K562 (cell line): ENCODE results near the gene PPP1R3E. TPM values are rescaled to one million over a fixed set of nuclear protein-coding genes. Genes with fewer than 3 reads are reported as not detected.

Source experiments
- ATAC-seq: fragments of 200-7000 bp; cut with Tn5 transposase; 3 replicates; pipeline ENCODE4 v1.9.1; 2020; ENCODE audit warnings: moderate library complexity
- BruUV-seq: library from RNA; stranded (reverse); fragments of 400-500 nt; replicated peaks from 2 replicates; lab custom pipeline; 2021; lab: Mats Ljungman, UMichigan
- CTCF ChIA-PET: fragments of 300-600 bp; formaldehyde crosslinking; extraction: SDS; loops from one replicate; lab custom pipeline; 2021; ENCODE audit warnings: low intra/inter-chr PET ratio; lab: Yijun Ruan, JAX
- POLR2A ChIA-PET: fragments of 300-600, 350-650 bp; sonication (Branson Sonifier 250); formaldehyde crosslinking; extraction: SDS; loops from one replicate; lab custom pipeline; 2021; ENCODE audit warnings: antibody characterized with exemption, inconsistent platforms; lab: Yijun Ruan, JAX
- DNase-seq, 4 experiments: peaks; one replicate each; pipeline versions ENCODE4 v3.0.0 to v3.0.0-alpha.2; 2011 to 2018; ENCODE audit warnings: low spot score in 3 of 4, mixed read lengths in 3 of 4; ENCODE audit errors: extremely low read depth in 1 of 4
- FAIRE-seq: peaks from 2 replicates; lab custom pipeline; 2011; peaks lifted over from hg19 to GRCh38; lab: Jason Lieb, UNC
- H2AFZ ChIP-seq: 2 replicates; pipeline ENCODE4 v1.6.0; 2011; ENCODE audit warnings: low read depth, low read length, control low read depth, inconsistent platforms
- H3K27ac ChIP-seq: fragments of 200-600 bp; 3 replicates; pipeline ENCODE4 v1.8.0; 2011; ENCODE audit warnings: low read depth, mild to moderate bottlenecking, control low read depth, inconsistent platforms, low read length, moderate library complexity, mixed read lengths; ENCODE audit errors: extremely low read depth
- H3K27me3 ChIP-seq, 2 experiments: fragments of 300-600 bp in 1 of 2; 2 replicates in 1 of 2; 3 replicates in 1 of 2; pipeline versions ENCODE4 v1.6.0 to v1.8.0; 2011; ENCODE audit warnings: inconsistent platforms in 2 of 2, low read length in 2 of 2, mild to moderate bottlenecking in 1 of 2, mixed read lengths in 1 of 2, moderate library complexity in 1 of 2; ENCODE audit not compliant: control insufficient read depth in 2 of 2, insufficient read depth in 2 of 2
- H3K36me3 ChIP-seq: fragments of 300-600 bp; 3 replicates; pipeline ENCODE4 v1.8.0; 2011; ENCODE audit warnings: mild to moderate bottlenecking, low read length, inconsistent platforms; ENCODE audit not compliant: control insufficient read depth, insufficient read depth
- H3K4me1 ChIP-seq, 2 experiments: fragments of 200-600 bp in 1 of 2; replicated peaks in 1 of 2; 2 replicates in 1 of 2; 3 replicates in 1 of 2; pipeline versions ENCODE4 v1.5.1 to v1.8.0; 2011; ENCODE audit warnings: inconsistent platforms in 2 of 2, low read length in 2 of 2, mild to moderate bottlenecking in 1 of 2, mixed read lengths in 1 of 2, moderate library complexity in 1 of 2; ENCODE audit not compliant: control insufficient read depth in 2 of 2, insufficient read depth in 2 of 2
- H3K4me2 ChIP-seq: 2 replicates; pipeline ENCODE4 v1.6.1; 2011; ENCODE audit warnings: low read length, control low read depth, inconsistent platforms, mixed read lengths; ENCODE audit not compliant: insufficient read depth
- H3K4me3 ChIP-seq: fragments of 200-600 bp; sonication (generic), shearing (Covaris generic); 2 replicates; pipeline ENCODE4 v1.5.1; 2016; ENCODE audit warnings: control low read depth, inconsistent platforms
- H3K79me2 ChIP-seq: fragments of 200-600 bp; 3 replicates; pipeline ENCODE4 v1.8.0; 2011; ENCODE audit warnings: low read length, inconsistent platforms; ENCODE audit not compliant: control insufficient read depth, insufficient read depth
- H3K9ac ChIP-seq, 2 experiments: 2 replicates each; pipeline versions ENCODE4 v1.6.0 to v1.6.1; 2011; ENCODE audit warnings: low read depth in 2 of 2, low read length in 2 of 2, control low read depth in 1 of 2, inconsistent platforms in 1 of 2, mild to moderate bottlenecking in 1 of 2, mixed read lengths in 1 of 2; ENCODE audit not compliant: insufficient read depth in 1 of 2
- H3K9me1 ChIP-seq: one replicate; pipeline ENCODE4 v1.6.0; 2011; ENCODE audit warnings: inconsistent platforms, mild to moderate bottlenecking, low read length, moderate library complexity; ENCODE audit not compliant: control insufficient read depth, insufficient read depth
- H3K9me3 ChIP-seq: replicated peaks from 2 replicates; pipeline ENCODE4 v1.5.1; 2011; ENCODE audit warnings: low read depth, low read length, inconsistent platforms; ENCODE audit not compliant: control insufficient read depth, insufficient read depth
- H4K20me1 ChIP-seq: replicated peaks from 2 replicates; pipeline ENCODE4 v1.6.1; 2011; ENCODE audit warnings: low read length, inconsistent platforms, mixed read lengths; ENCODE audit not compliant: control insufficient read depth, insufficient read depth
- GATA2 ChIP-seq: sonication (generic); formaldehyde crosslinking; IDR thresholded peaks from 2 replicates; pipeline ENCODE4 v1.4.0; 2020; ENCODE audit warnings: mild to moderate bottlenecking, missing genetic modification reagents
- MYC ChIP-seq, 2 experiments: fragments of 250-450 bp in 1 of 2; sonication (Bioruptor Pico) in 1 of 2; IDR thresholded peaks; 2 replicates each; pipeline versions ENCODE4 v1.5.1 to v1.6.1; 2012 to 2021; ENCODE audit warnings: low read depth in 2 of 2, borderline replicate concordance in 1 of 2, improper control_type of control experiment in 1 of 2, low read length in 1 of 2, mild to moderate bottlenecking in 1 of 2, moderate library complexity in 1 of 2
- SIX5 ChIP-seq, 2 experiments: IDR thresholded peaks; 2 replicates each; pipeline ENCODE4 v1.6.1; 2011; ENCODE audit warnings: low read length in 2 of 2, borderline replicate concordance in 1 of 2, low read depth in 1 of 2, mild to moderate bottlenecking in 1 of 2, moderate library complexity in 1 of 2; ENCODE audit not compliant: insufficient read depth in 1 of 2
- U2AF2 ChIP-seq: fragments of 200-400 bp; formaldehyde crosslinking; optimal IDR thresholded peaks from 2 replicates; pipeline ENCODE3; 2017; ENCODE audit warnings: low read depth, mild to moderate bottlenecking, low read length
- ZNF609 ChIP-seq: sonication (generic); formaldehyde crosslinking; IDR thresholded peaks from 2 replicates; pipeline ENCODE4 v1.8.1; 2023; ENCODE audit warnings: missing genetic modification reagents, mild to moderate bottlenecking, borderline replicate concordance
- WGBS: fragments of 100-300 bp; shearing (Covaris generic); methylation state at CpG from one replicate; pipeline ENCODE4 v1.1.6; 2016; ENCODE audit warnings: low coverage, mixed read lengths; ENCODE audit not compliant: insufficient coverage; ENCODE audit errors: missing lambda C conversion rate; 5-methylcytosine and 5-hydroxymethylcytosine counted together
- in situ Hi-C: fragments of 300-500 bp; cut with MboI; formaldehyde crosslinking; loops from 4 replicates; pipeline ENCODE4 v1.15.0; 2018; ENCODE audit warnings: inconsistent platforms, mixed read lengths
- intact Hi-C: fragments of 100-400 bp; cut with micrococcal nuclease; formaldehyde crosslinking; loops from 2 replicates; pipeline ENCODE4 v1.14.2; 2022
- polyA plus RNA-seq, 8 experiments: library from polyadenylated mRNA; depleted of rRNA in 4 of 8; stranded (reverse) in 5 of 8; unstranded in 3 of 8; fragments of >200 nt; fragmentation: Nextera tagmentation in 2 of 8; fragmentation: Illumina TruSeq in 1 of 8; extraction: Ambion mirVana in 2 of 8; extraction: Trizol in 1 of 8; gene quantifications; 2 replicates each; pipeline versions ENCODE4 v1.2.1 to v1.2.3, GENCODE V29; 2011 to 2014; ENCODE audit warnings: inconsistent platforms in 1 of 8, missing spikeins in 1 of 8
- total RNA-seq, 7 experiments: library from RNA; depleted of rRNA in 6 of 7; stranded (reverse); fragments of >200 nt in 6 of 7; fragmentation: Illumina TruSeq in 2 of 7; extraction: Trizol in 2 of 7; gene quantifications; 2 replicates each; pipeline versions ENCODE4 v1.2.1 to v1.2.3, GENCODE V29; 2011 to 2021; ENCODE audit warnings: low replicate concordance in 1 of 7

Gene PPP1R3E
- total and polyA plus RNA-seq, 9 of the 15 experiments (the other 6 are each of a cell fraction or from before 2014, with no cell fraction given), result 3.2 to 18.4 (median 7.6) TPM

- no TSS peak for BruUV-seq
- Histone ChIP-seq H3K9ac (no peak overlapping the region), H3K9me1 (no peaks in the 10 kb centered on the region), H3K9me3 (no peaks in the 10 kb centered on the region), H3K4me2 (no peak overlapping the region), H4K20me1 (no peaks in the 10 kb centered on the region), H3K27ac (no peak overlapping the region), H3K79me2 (no peaks in the 10 kb centered on the region), H3K4me1 (peaks cover 0 to 7% of the 10 kb centered on the region in 2 experiments; a peak in 2 of 5 replicates), H3K4me3 (no peak overlapping the region), H2AFZ (peak overlapping the region; percentile 47; the same call in 1 of the 2 replicates), H3K27me3 (no peaks in the 10 kb centered on the region), H3K36me3 (no peaks in the 10 kb centered on the region)
- CTCF ChIA-PET, result interaction anchor here (0.7 to 1.1 kb wide), 2 partner anchors 138 to 644 kb away, joined by 4 read pairs; no protein-coding TSS in a partner anchor
- POLR2A ChIA-PET, result interaction anchor here (0.7 to 1.3 kb wide), 2 partner anchors 13 to 437 kb away, joined by 3 to 4 read pairs; no protein-coding TSS in a partner anchor
- intact Hi-C loops, result no loop called here
- TF ChIP-seq U2AF2, result no peak
- no peak for TF ChIP-seq SIX5 (IDR thresholded peaks at IDR 0.05; ENCODE audit: borderline replicate concordance in 1 of 2, insufficient read depth in 1 of 2, low read depth in 1 of 2, low read length in 2 of 2)
- TF ChIP-seq GATA2 (CRISPR knock-in tag), result no peak
- TF ChIP-seq ZNF609 (CRISPR knock-in tag), result no peak
- no peak for TF ChIP-seq MYC (IDR thresholded peaks at IDR 0.05; ENCODE audit: low read depth, low read length)
- no peak for TF ChIP-seq MYC (CRISPR knock-in tag; IDR thresholded peaks at IDR 0.05; ENCODE audit: borderline replicate concordance, low read depth)
- WGBS, result 33% methylated on average over 1 of the region's 5 CpGs
- ATAC-seq, result no peak
- no peak for FAIRE-seq
- in situ Hi-C loops, result no loop called here
- DNase-seq, result no peak
These were observed 44.4 kb downstream of the PPP1R3E start for GRCh38 chr14:23258256-23258655.
